ENCODE data around the gene LIPC. TPM values are rescaled to one million over a fixed set of nuclear protein-coding genes. Genes with fewer than 3 reads are reported as not detected.

LIPC gene
- total and polyA plus RNA-seq, 2 experiments from 2014 or later, result 0.43 to 0.63 TPM

GRCh38 chr15:58588096-58588495 is 156.3 kb downstream of the LIPC start:
- Histone ChIP-seq H3K4me2 (ENCODE audit: unreplicated experiment) (no peak overlapping the region), H3K4me3 (no peak overlapping the region), H3K9me3 (ENCODE audit: low read depth) (peaks cover 4% of the 10 kb centered on the region), H3K27ac (no peak overlapping the region), H3K4me1 (ENCODE audit: insufficient read depth) (no peaks in the 10 kb centered on the region), H2AFZ (no peak overlapping the region), H3F3A (ENCODE audit: insufficient read depth) (peaks cover 4% of the 10 kb centered on the region; the same call in 1 of the 2 replicates), H3K27me3 (replicated peaks; ENCODE audit: insufficient read depth) (no peaks in the 10 kb centered on the region), H3K9me2 (ENCODE audit: insufficient read depth) (no peaks in the 10 kb centered on the region), H4K20me1 (ENCODE audit: insufficient read depth) (no peaks in the 10 kb centered on the region), H3K9ac (no peak overlapping the region), H3K36me3 (ENCODE audit: low read depth) (peaks cover 8% of the 10 kb centered on the region; the same call in 1 of the 2 replicates), H3K79me2 (ENCODE audit: insufficient read depth) (no peaks in the 10 kb centered on the region)
- in situ Hi-C loops (cut with MboI), result no loop called here
- 89 to 100% methylated on average over 1 of the region's 1 CpG for WGBS, 2 experiments (ENCODE audit: low coverage in 1 of 2, low lambda C conversion rate in 2 of 2, missing lambda C conversion rate in 2 of 2)
- no peak for DNase-seq
- TF ChIP-seq EZH2phosphoT487 (IDR thresholded peaks at IDR 0.05; ENCODE audit: insufficient read depth, low read depth) (no peak), EZH2 (IDR thresholded peaks at IDR 0.05; ENCODE audit: insufficient read depth, poor library complexity, severe bottlenecking) (no peak)

- Histone ChIP-seq H3F3A (ENCODE audit: insufficient read depth) (peaks cover 4% of the 10 kb centered on the region; the same call in 1 of the 2 replicates), H3K4me1 (ENCODE audit: insufficient read depth) (no peaks in the 10 kb centered on the region), H4K20me1 (ENCODE audit: insufficient read depth) (no peaks in the 10 kb centered on the region), H3K9me3 (ENCODE audit: low read depth) (no peaks in the 10 kb centered on the region), H3K27me3 (replicated peaks; ENCODE audit: insufficient read depth) (no peaks in the 10 kb centered on the region), H3K4me3 (no peak overlapping the region), H3K9me2 (ENCODE audit: insufficient read depth) (no peaks in the 10 kb centered on the region), H3K4me2 (ENCODE audit: unreplicated experiment) (no peak overlapping the region), H3K79me2 (ENCODE audit: insufficient read depth) (no peaks in the 10 kb centered on the region), H2AFZ (no peak overlapping the region), H3K27ac (no peak overlapping the region), H3K9ac (no peak overlapping the region), H3K36me3 (ENCODE audit: low read depth) (peaks cover 12% of the 10 kb centered on the region; the same call in 1 of the 2 replicates)
- in situ Hi-C loops (cut with MboI), result no loop called here
- TF ChIP-seq EZH2phosphoT487 (IDR thresholded peaks at IDR 0.05; ENCODE audit: insufficient read depth, low read depth) (no peak), EZH2 (IDR thresholded peaks at IDR 0.05; ENCODE audit: insufficient read depth, poor library complexity, severe bottlenecking) (no peak)
- no peak for DNase-seq
- 84 to 86% methylated on average over 3 of the region's 3 CpGs for whole genome bisulfite sequencing, 2 experiments (ENCODE audit: low coverage in 1 of 2, low lambda C conversion rate in 2 of 2, missing lambda C conversion rate in 2 of 2)
Measured at GRCh38 chr15:58589047-58589446, 157.3 kb downstream of the LIPC start.

- Histone ChIP-seq H3K4me3 (no peak overlapping the region), H3K79me2 (ENCODE audit: insufficient read depth) (no peaks in the 10 kb centered on the region), H3K9me3 (ENCODE audit: low read depth) (no peaks in the 10 kb centered on the region), H2AFZ (no peak overlapping the region), H3K9me2 (ENCODE audit: insufficient read depth) (no peaks in the 10 kb centered on the region), H4K20me1 (ENCODE audit: insufficient read depth) (no peaks in the 10 kb centered on the region), H3K27me3 (replicated peaks; ENCODE audit: insufficient read depth) (no peaks in the 10 kb centered on the region), H3K9ac (no peak overlapping the region), H3K4me1 (ENCODE audit: insufficient read depth) (no peaks in the 10 kb centered on the region), H3F3A (ENCODE audit: insufficient read depth) (peaks cover 4% of the 10 kb centered on the region; the same call in 1 of the 2 replicates), H3K36me3 (ENCODE audit: low read depth) (peaks cover 19% of the 10 kb centered on the region), H3K27ac (no peak overlapping the region), H3K4me2 (ENCODE audit: unreplicated experiment) (no peak overlapping the region)
- no peak for DNase-seq
- in situ Hi-C loops (cut with MboI), result no loop called here
- TF ChIP-seq EZH2 (IDR thresholded peaks at IDR 0.05; ENCODE audit: insufficient read depth, poor library complexity, severe bottlenecking) (no peak), EZH2phosphoT487 (IDR thresholded peaks at IDR 0.05; ENCODE audit: insufficient read depth, low read depth) (no peak)
- WGBS, 2 experiments (ENCODE audit: low coverage in 1 of 2, low lambda C conversion rate in 2 of 2, missing lambda C conversion rate in 2 of 2), result 96 to 97% methylated on average over 1 of the region's 1 CpG
Measured at GRCh38 chr15:58590236-58590635, 158.4 kb downstream of the LIPC start.

- no peaks in the 10 kb centered on the region for H3K9me2 ChIP-seq (ENCODE audit: insufficient read depth)
- DNase-seq, result no peak
- 50 to 61% methylated on average over 1 of the region's 1 CpG for WGBS, 2 experiments (ENCODE audit: low coverage in 1 of 2, low lambda C conversion rate in 2 of 2, missing lambda C conversion rate in 2 of 2)
- in situ Hi-C loops (cut with MboI), result no loop called here
- H3K9ac ChIP-seq, result no peak overlapping the region
- H3K9me3 ChIP-seq (ENCODE audit: low read depth), result no peaks in the 10 kb centered on the region
- no peak overlapping the region for H2AFZ ChIP-seq
- H3K79me2 ChIP-seq (ENCODE audit: insufficient read depth), result no peaks in the 10 kb centered on the region
- no peak overlapping the region for H3K4me2 ChIP-seq (ENCODE audit: unreplicated experiment)
- H3K4me1 ChIP-seq (ENCODE audit: insufficient read depth), result no peaks in the 10 kb centered on the region
- no peak overlapping the region for H3K4me3 ChIP-seq
- no peaks in the 10 kb centered on the region for H3K27me3 ChIP-seq (replicated peaks; ENCODE audit: insufficient read depth)
- H4K20me1 ChIP-seq (ENCODE audit: insufficient read depth), result no peaks in the 10 kb centered on the region
- no peak for TF ChIP-seq EZH2phosphoT487 (IDR thresholded peaks at IDR 0.05; ENCODE audit: insufficient read depth, low read depth)
- no peak for TF ChIP-seq EZH2 (IDR thresholded peaks at IDR 0.05; ENCODE audit: insufficient read depth, poor library complexity, severe bottlenecking)
- peaks cover 5% of the 10 kb centered on the region; the same call in 1 of the 2 replicates for H3F3A ChIP-seq (ENCODE audit: insufficient read depth)
- H3K36me3 ChIP-seq (ENCODE audit: low read depth), result peaks cover 20% of the 10 kb centered on the region
- H3K27ac ChIP-seq, result no peak overlapping the region
Measured at GRCh38 chr15:58590926-58591325, 159.1 kb downstream of the LIPC start.

GRCh38 chr15:58593870-58594269 is 162.1 kb downstream of the LIPC start:
- in situ Hi-C loops (cut with MboI), result no loop called here

More at GRCh38 chr15:58593870-58594269, 162.1 kb downstream of the LIPC start:
- Histone ChIP-seq H3K27me3 (replicated peaks; ENCODE audit: insufficient read depth) (no peaks in the 10 kb centered on the region), H3K9me2 (ENCODE audit: insufficient read depth) (no peaks in the 10 kb centered on the region), H2AFZ (no peak overlapping the region), H3K4me3 (no peak overlapping the region), H3F3A (ENCODE audit: insufficient read depth) (0 out of 2 replicates have a peak, but pooled peaks cover 13% of the 10 kb centered on the region), H3K36me3 (ENCODE audit: low read depth) (peaks cover 36% of the 10 kb centered on the region), H3K79me2 (ENCODE audit: insufficient read depth) (no peaks in the 10 kb centered on the region), H3K9me3 (ENCODE audit: low read depth) (no peaks in the 10 kb centered on the region), H3K4me1 (ENCODE audit: insufficient read depth) (no peaks in the 10 kb centered on the region), H3K27ac (no peak overlapping the region), H3K4me2 (ENCODE audit: unreplicated experiment) (no peak overlapping the region), H4K20me1 (ENCODE audit: insufficient read depth) (no peaks in the 10 kb centered on the region), H3K9ac (no peak overlapping the region)
- 92 to 96% methylated on average over 1 of the region's 1 CpG for WGBS, 2 experiments (ENCODE audit: low coverage in 1 of 2, low lambda C conversion rate in 2 of 2, missing lambda C conversion rate in 2 of 2)
- no peak for DNase-seq
- TF ChIP-seq EZH2phosphoT487 (IDR thresholded peaks at IDR 0.05; ENCODE audit: insufficient read depth, low read depth) (no peak), EZH2 (IDR thresholded peaks at IDR 0.05; ENCODE audit: insufficient read depth, poor library complexity, severe bottlenecking) (no peak)

All from GM23248 (cell line).